HAP-1 (cell line): Measurements from ENCODE around the gene GRM7.

Source experiments
- DNase-seq, 2 experiments: peaks; one replicate each; pipeline ENCODE4 v3.0.0-alpha.2; 2016 to 2020; ENCODE audit warnings: low spot score in 2 of 2
- H3K27me3 ChIP-seq: fragments of 250-450 bp; sonication (Bioruptor Pico); 2 replicates; pipeline ENCODE4 v1.5.1; 2020; ENCODE audit warnings: low read depth, mild to moderate bottlenecking, moderate library complexity
- H3K36me3 ChIP-seq: fragments of 250-450 bp; sonication (Bioruptor Pico); replicated peaks from 2 replicates; pipeline ENCODE4 v1.5.1; 2020; ENCODE audit warnings: mild to moderate bottlenecking
- H3K4me1 ChIP-seq: fragments of 250-450 bp; sonication (Bioruptor Pico); 2 replicates; pipeline ENCODE4 v1.5.1; 2020; ENCODE audit warnings: mild to moderate bottlenecking
- H3K4me3 ChIP-seq: fragments of 250-450 bp; sonication (Bioruptor Pico); 2 replicates; pipeline ENCODE4 v1.5.1; 2020; ENCODE audit warnings: mild to moderate bottlenecking, moderate library complexity
- H3K9me3 ChIP-seq: fragments of 250-450 bp; sonication (Bioruptor Pico); 2 replicates; pipeline ENCODE4 v1.5.1; 2020; ENCODE audit warnings: mild to moderate bottlenecking, moderate library complexity
- in situ Hi-C: fragments of 300-500 bp; cut with MboI; formaldehyde crosslinking; loops from 3 replicates; pipeline ENCODE4 v1.14.3; 2020; ENCODE audit warnings: low sequenced_read_pairs, inconsistent platforms, mixed read lengths

Gene GRM7

GRCh38 chr3:7576506-7576905 lies 715.6 kb downstream of the GRM7 start:
- DNase-seq: no peak
- no peaks in the 10 kb centered on the region for H3K27me3 ChIP-seq
- no peaks in the 10 kb centered on the region for H3K9me3 ChIP-seq
- H3K4me3 ChIP-seq: no peak overlapping the region
- no peaks in the 10 kb centered on the region for H3K36me3 ChIP-seq
- no peaks in the 10 kb centered on the region for H3K4me1 ChIP-seq
- in situ Hi-C loops: no loop called here

GRCh38 chr3:7577513-7577912 lies 716.6 kb downstream of the GRM7 start:
- no peaks in the 10 kb centered on the region for H3K27me3 ChIP-seq
- in situ Hi-C loops: no loop called here
- no peak overlapping the region for H3K4me3 ChIP-seq
- DNase-seq: no peak
- H3K36me3 ChIP-seq: no peaks in the 10 kb centered on the region
- no peaks in the 10 kb centered on the region for H3K4me1 ChIP-seq
- no peaks in the 10 kb centered on the region for H3K9me3 ChIP-seq

GRCh38 chr3:7581831-7582230 lies 720.9 kb downstream of the GRM7 start:
- H3K4me1 ChIP-seq: no peaks in the 10 kb centered on the region
- H3K9me3 ChIP-seq: no peaks in the 10 kb centered on the region
- no peaks in the 10 kb centered on the region for H3K27me3 ChIP-seq
- H3K36me3 ChIP-seq: no peaks in the 10 kb centered on the region
- in situ Hi-C loops: no loop called here
- H3K4me3 ChIP-seq: no peak overlapping the region
- DNase-seq: no peak

DNA sequence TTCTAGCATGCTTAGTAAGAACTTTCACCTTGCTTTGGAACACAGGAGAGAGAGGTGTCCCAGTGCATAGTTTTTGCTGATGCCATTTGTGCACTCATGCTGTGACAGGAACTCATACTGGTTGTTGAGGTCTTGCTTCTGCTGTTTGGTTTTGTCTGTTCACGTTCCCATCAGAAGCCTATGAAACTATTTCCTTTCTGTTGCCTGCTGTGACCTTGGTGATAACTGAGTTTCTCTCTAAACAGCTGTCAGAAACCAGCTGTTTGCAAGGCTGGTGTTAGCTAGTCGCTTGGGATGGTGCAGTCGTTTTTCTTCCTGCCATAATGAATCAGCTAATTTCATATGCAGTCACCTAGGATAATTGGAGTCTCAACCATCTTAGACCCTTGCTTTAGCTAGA lies 724.1 kb downstream of the GRM7 start:
- no peak overlapping the region for H3K4me3 ChIP-seq
- H3K36me3 ChIP-seq: no peaks in the 10 kb centered on the region
- in situ Hi-C loops: no loop called here
- no peaks in the 10 kb centered on the region for H3K27me3 ChIP-seq
- DNase-seq: no peak
- no peaks in the 10 kb centered on the region for H3K9me3 ChIP-seq
- no peaks in the 10 kb centered on the region for H3K4me1 ChIP-seq

DNA sequence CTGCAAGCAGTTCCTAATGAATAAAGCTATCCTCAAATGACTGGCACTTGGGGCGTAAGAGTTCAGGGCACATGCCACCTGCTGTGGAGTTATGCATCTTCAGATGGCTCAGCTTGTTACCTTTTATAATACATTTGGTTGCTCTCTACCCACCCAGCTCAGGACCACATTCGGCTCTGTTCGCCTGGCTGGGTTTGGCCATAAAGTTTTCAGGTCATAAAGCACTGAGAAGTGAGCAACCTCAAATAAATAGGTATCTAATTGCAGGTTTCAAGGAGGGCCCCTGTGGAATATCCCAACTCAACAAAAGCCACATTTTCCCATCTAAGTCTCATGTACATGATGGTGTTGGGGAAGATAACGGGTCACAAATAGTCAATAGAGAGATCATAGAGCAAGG lies 727.3 kb downstream of the GRM7 start:
- in situ Hi-C loops: no loop called here
- no peaks in the 10 kb centered on the region for H3K36me3 ChIP-seq
- DNase-seq: no peak
- no peak overlapping the region for H3K4me3 ChIP-seq
- no peaks in the 10 kb centered on the region for H3K4me1 ChIP-seq
- no peaks in the 10 kb centered on the region for H3K9me3 ChIP-seq
- no peaks in the 10 kb centered on the region for H3K27me3 ChIP-seq

DNA sequence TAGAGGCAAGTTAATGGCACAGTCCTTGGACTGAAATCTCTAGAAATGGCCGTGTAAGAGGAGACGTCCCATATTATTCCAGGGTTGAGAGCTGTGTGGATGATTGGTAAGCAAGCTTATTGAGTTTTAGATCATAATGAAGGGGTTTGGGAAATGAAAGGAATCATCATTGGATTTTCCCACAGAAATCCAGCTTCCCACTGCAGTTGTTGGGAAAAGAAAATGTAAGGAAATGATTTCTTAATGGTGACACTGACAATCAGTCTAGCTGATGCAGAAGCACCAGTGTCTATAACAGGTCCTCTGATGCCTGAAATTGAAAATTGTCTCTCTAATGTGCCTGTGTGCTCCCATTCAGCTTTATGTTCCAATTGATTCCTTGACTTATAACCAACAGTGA lies 728.6 kb downstream of the GRM7 start:
- Histone ChIP-seq H3K36me3 (no peaks in the 10 kb centered on the region), H3K4me1 (no peaks in the 10 kb centered on the region), H3K4me3 (no peak overlapping the region), H3K9me3 (no peaks in the 10 kb centered on the region), H3K27me3 (no peaks in the 10 kb centered on the region)
- in situ Hi-C loops: no loop called here
- DNase-seq: no peak

GRCh38 chr3:7602297-7602696 lies 741.4 kb downstream of the GRM7 start:
- Histone ChIP-seq H3K36me3 (no peaks in the 10 kb centered on the region), H3K9me3 (no peaks in the 10 kb centered on the region), H3K27me3 (no peaks in the 10 kb centered on the region), H3K4me1 (no peaks in the 10 kb centered on the region), H3K4me3 (no peak overlapping the region)
- in situ Hi-C loops: no loop called here
- no peak for DNase-seq

- no peaks in the 10 kb centered on the region for H3K9me3 ChIP-seq
- no peaks in the 10 kb centered on the region for H3K27me3 ChIP-seq
- no peak for DNase-seq
- H3K4me1 ChIP-seq: no peaks in the 10 kb centered on the region
- no peaks in the 10 kb centered on the region for H3K36me3 ChIP-seq
- in situ Hi-C loops: no loop called here
- H3K4me3 ChIP-seq: no peak overlapping the region
These were observed 746.2 kb downstream of the GRM7 start for GRCh38 chr3:7607083-7607482.

GRCh38 chr3:7607676-7608075 lies 746.8 kb downstream of the GRM7 start:
- Histone ChIP-seq H3K36me3 (no peaks in the 10 kb centered on the region), H3K27me3 (no peaks in the 10 kb centered on the region), H3K4me3 (no peak overlapping the region), H3K9me3 (no peaks in the 10 kb centered on the region), H3K4me1 (no peaks in the 10 kb centered on the region)
- DNase-seq: no peak
- in situ Hi-C loops: no loop called here

DNA sequence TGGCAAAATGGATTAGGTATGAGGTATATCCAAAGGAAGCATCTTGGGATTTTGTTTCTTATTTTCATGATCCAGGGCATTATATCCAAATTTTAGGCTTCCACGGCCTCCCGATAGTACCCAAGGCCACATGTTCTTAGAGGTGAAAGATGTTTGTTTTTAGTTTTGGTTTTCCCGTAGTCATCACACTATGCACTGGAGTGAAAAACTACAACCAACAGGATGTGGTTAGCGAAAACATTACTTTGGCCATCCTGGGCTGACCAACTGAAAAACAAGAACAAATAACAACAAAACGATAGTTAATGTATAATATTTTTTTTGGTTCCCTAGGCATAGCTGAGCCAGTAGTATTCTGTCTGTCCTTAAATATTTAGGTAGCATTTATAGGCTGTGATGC lies 749.7 kb downstream of the GRM7 start:
- in situ Hi-C loops: no loop called here
- no peak for DNase-seq
- Histone ChIP-seq H3K9me3 (no peaks in the 10 kb centered on the region), H3K36me3 (no peaks in the 10 kb centered on the region), H3K4me1 (no peaks in the 10 kb centered on the region), H3K4me3 (no peak overlapping the region), H3K27me3 (no peaks in the 10 kb centered on the region)

- H3K36me3 ChIP-seq: no peaks in the 10 kb centered on the region
- DNase-seq: no peak
- H3K9me3 ChIP-seq: no peaks in the 10 kb centered on the region
- H3K4me3 ChIP-seq: no peak overlapping the region
- H3K4me1 ChIP-seq: no peaks in the 10 kb centered on the region
- in situ Hi-C loops: no loop called here
- H3K27me3 ChIP-seq: no peaks in the 10 kb centered on the region
These were observed 754.1 kb downstream of the GRM7 start for GRCh38 chr3:7615043-7615442.

GRCh38 chr3:7618606-7619005 lies 757.7 kb downstream of the GRM7 start:
- Histone ChIP-seq H3K27me3 (no peaks in the 10 kb centered on the region), H3K4me3 (no peak overlapping the region), H3K9me3 (no peaks in the 10 kb centered on the region), H3K36me3 (no peaks in the 10 kb centered on the region), H3K4me1 (no peaks in the 10 kb centered on the region)
- in situ Hi-C loops: no loop called here
- no peak for DNase-seq

DNA sequence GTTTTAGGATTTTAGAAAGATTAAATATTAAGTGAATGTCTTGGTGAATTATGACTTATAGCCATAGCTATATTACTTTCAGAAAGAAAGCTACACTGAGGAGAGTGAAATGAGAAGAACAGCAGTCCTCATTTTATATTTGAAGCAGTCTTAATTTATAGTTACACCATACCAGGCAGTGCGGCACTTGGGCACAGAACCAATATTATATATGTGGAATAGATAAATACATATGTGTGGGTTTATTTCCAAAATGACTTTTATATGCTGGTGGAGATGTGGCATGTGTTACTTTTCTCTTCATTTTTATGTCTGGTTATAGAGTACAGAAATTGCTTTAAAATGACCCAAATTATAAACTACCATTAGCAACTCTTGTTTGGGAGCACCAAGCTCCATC lies 759.5 kb downstream of the GRM7 start:
- H3K9me3 ChIP-seq: no peaks in the 10 kb centered on the region
- DNase-seq: no peak
- no peak overlapping the region for H3K4me3 ChIP-seq
- in situ Hi-C loops: no loop called here
- H3K27me3 ChIP-seq: no peaks in the 10 kb centered on the region
- no peaks in the 10 kb centered on the region for H3K4me1 ChIP-seq
- no peaks in the 10 kb centered on the region for H3K36me3 ChIP-seq

- no peak for DNase-seq
- Histone ChIP-seq H3K9me3 (no peaks in the 10 kb centered on the region), H3K27me3 (no peaks in the 10 kb centered on the region)
These were observed 760.2 kb downstream of the GRM7 start for GRCh38 chr3:7621046-7621630.

GRCh38 chr3:7621651-7622050 lies 760.7 kb downstream of the GRM7 start:
- no peaks in the 10 kb centered on the region for H3K4me1 ChIP-seq
- in situ Hi-C loops: no loop called here

More at GRCh38 chr3:7621046-7621630, 760.2 kb downstream of the GRM7 start:
- in situ Hi-C loops: no loop called here
- Histone ChIP-seq H3K4me1 (no peaks in the 10 kb centered on the region), H3K36me3 (no peaks in the 10 kb centered on the region), H3K4me3 (no peak overlapping the region)

More at GRCh38 chr3:7621651-7622050, 760.7 kb downstream of the GRM7 start:
- no peak overlapping the region for H3K4me3 ChIP-seq
- DNase-seq: no peak
- no peaks in the 10 kb centered on the region for H3K9me3 ChIP-seq
- no peaks in the 10 kb centered on the region for H3K36me3 ChIP-seq
- H3K27me3 ChIP-seq: no peaks in the 10 kb centered on the region
